Vagina (tissue), 2 donors: Measurements from ENCODE around the gene CRISP3.

Experiments
- POLR2A ChIP-seq, 2 donors: fragments of 450-650 bp; IDR thresholded peaks; one replicate each; pipeline ENCODE4 v1.6.1; 2017; ENCODE audit warnings: antibody characterized with exemption in 2 of 2, mild to moderate bottlenecking in 2 of 2, moderate library complexity in 2 of 2
- POLR2AphosphoS5 ChIP-seq, 2 donors: sonication (generic); formaldehyde crosslinking; IDR thresholded peaks; one replicate each; pipeline ENCODE4 v1.9.0; 2017; ENCODE audit warnings: antibody characterized with exemption in 2 of 2, mild to moderate bottlenecking in 2 of 2, low read depth in 1 of 2; ENCODE audit not compliant: insufficient read depth in 1 of 2

- no peak for TF ChIP-seq POLR2AphosphoS5 (IDR thresholded peaks at IDR 0.05; ENCODE audit: insufficient read depth in 1 of 2, low read depth in 1 of 2)
- no peak for TF ChIP-seq POLR2A (IDR thresholded peaks at IDR 0.05)
Measured at GRCh38 chr6:49733680-49734079, 10.5 kb downstream of the CRISP3 start.
